Adrenal gland (tissue), 5 donors: ENCODE data around the gene METTL4.

ENCODE experiments used
- CTCF ChIP-seq, 6 experiments: fragments of 450-650 bp in 4 of 6; fragments of 200-600 bp in 2 of 6; sonication (generic) in 1 of 6; IDR thresholded peaks; 1 replicate in 5 of 6; 2 replicates in 1 of 6; pipeline versions ENCODE4 v1.5.1 to v1.8.0; 2016 to 2021; ENCODE audit warnings: antibody characterized with exemption in 6 of 6, mild to moderate bottlenecking in 2 of 6, moderate library complexity in 1 of 6
- POLR2A ChIP-seq, 2 donors: fragments of 450-650 bp; IDR thresholded peaks; one replicate each; pipeline ENCODE4 v1.6.1; 2017; ENCODE audit warnings: antibody characterized with exemption in 2 of 2, mild to moderate bottlenecking in 2 of 2, moderate library complexity in 1 of 2
- donor health status: DM: no; HTN: no; CAD: no.

GRCh38 chr18:2522112-2522511 lies 49.2 kb downstream of the METTL4 start:
- TF ChIP-seq CTCF (IDR thresholded peaks at IDR 0.05) (no peak), POLR2A (IDR thresholded peaks at IDR 0.05) (no peak)
